Neural progenitor cell (in vitro differentiated cells): ENCODE measurements around the gene DPT.

Experiments used
- EZH2 ChIP-seq: fragments of 200-600 bp; sonication (generic); IDR thresholded peaks from 2 replicates; pipeline ENCODE4 v1.6.1; 2017; ENCODE audit warnings: antibody characterized with exemption, mild to moderate bottlenecking, moderate library complexity
- TF ChIP-seq, protein P1 (sequence below): fragments of 200-600 bp; sonication (generic); IDR thresholded peaks from 2 replicates; pipeline ENCODE4 v1.5.1; 2017; ENCODE audit warnings: antibody characterized with exemption, mild to moderate bottlenecking

GRCh38 chr1:168726281-168726680, 2.7 kb downstream of the DPT start:
- no peak for TF ChIP-seq EZH2
- TF ChIP-seq, protein P1, sequence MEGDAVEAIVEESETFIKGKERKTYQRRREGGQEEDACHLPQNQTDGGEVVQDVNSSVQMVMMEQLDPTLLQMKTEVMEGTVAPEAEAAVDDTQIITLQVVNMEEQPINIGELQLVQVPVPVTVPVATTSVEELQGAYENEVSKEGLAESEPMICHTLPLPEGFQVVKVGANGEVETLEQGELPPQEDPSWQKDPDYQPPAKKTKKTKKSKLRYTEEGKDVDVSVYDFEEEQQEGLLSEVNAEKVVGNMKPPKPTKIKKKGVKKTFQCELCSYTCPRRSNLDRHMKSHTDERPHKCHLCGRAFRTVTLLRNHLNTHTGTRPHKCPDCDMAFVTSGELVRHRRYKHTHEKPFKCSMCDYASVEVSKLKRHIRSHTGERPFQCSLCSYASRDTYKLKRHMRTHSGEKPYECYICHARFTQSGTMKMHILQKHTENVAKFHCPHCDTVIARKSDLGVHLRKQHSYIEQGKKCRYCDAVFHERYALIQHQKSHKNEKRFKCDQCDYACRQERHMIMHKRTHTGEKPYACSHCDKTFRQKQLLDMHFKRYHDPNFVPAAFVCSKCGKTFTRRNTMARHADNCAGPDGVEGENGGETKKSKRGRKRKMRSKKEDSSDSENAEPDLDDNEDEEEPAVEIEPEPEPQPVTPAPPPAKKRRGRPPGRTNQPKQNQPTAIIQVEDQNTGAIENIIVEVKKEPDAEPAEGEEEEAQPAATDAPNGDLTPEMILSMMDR, result no peak
